GM12873 (cell line): ENCODE measurements around the gene CEP135.

Source experiments
- TF ChIP-seq, protein P1 (sequence below): IDR thresholded peaks from 2 replicates; pipeline ENCODE4 v1.5.1; 2012; ENCODE audit warnings: low read depth, mild to moderate bottlenecking, moderate library complexity, low read length, control low read depth; ENCODE audit not compliant: insufficient read depth; ENCODE audit errors: missing control alignments

CEP135 gene

GRCh38 chr4:56058555-56058954, 109.8 kb downstream of the CEP135 start:
- TF ChIP-seq, protein P1, sequence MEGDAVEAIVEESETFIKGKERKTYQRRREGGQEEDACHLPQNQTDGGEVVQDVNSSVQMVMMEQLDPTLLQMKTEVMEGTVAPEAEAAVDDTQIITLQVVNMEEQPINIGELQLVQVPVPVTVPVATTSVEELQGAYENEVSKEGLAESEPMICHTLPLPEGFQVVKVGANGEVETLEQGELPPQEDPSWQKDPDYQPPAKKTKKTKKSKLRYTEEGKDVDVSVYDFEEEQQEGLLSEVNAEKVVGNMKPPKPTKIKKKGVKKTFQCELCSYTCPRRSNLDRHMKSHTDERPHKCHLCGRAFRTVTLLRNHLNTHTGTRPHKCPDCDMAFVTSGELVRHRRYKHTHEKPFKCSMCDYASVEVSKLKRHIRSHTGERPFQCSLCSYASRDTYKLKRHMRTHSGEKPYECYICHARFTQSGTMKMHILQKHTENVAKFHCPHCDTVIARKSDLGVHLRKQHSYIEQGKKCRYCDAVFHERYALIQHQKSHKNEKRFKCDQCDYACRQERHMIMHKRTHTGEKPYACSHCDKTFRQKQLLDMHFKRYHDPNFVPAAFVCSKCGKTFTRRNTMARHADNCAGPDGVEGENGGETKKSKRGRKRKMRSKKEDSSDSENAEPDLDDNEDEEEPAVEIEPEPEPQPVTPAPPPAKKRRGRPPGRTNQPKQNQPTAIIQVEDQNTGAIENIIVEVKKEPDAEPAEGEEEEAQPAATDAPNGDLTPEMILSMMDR: no peak

GRCh38 chr4:56060036-56060435, 111.3 kb downstream of the CEP135 start:
- TF ChIP-seq, protein P1: no peak

- TF ChIP-seq, protein P1: no peak
These were observed 113.4 kb downstream of the CEP135 start for GRCh38 chr4:56062106-56062505.

- TF ChIP-seq, protein P1: no peak
These were observed 113.9 kb downstream of the CEP135 start for GRCh38 chr4:56062526-56063145.

DNA sequence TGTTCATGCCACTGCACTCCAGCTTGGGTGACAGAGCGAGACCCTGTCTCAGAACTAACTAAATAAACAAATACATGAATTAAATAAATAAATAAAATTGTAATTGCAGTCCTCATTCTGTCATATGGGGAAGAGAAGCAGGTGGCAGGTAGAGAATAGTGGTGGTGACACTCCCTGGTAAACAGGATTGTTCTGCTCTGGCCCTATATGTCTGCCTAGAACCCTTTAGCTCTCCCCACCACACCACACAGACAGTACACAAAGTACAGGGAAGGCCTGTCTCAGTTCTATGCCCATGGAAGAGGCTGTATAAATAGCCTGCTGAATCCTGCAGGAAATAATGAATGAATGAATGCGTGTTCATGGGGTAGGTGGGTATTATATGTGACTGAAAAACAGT, 117.7 kb downstream of the CEP135 start:
- TF ChIP-seq, protein P1: no peak

DNA sequence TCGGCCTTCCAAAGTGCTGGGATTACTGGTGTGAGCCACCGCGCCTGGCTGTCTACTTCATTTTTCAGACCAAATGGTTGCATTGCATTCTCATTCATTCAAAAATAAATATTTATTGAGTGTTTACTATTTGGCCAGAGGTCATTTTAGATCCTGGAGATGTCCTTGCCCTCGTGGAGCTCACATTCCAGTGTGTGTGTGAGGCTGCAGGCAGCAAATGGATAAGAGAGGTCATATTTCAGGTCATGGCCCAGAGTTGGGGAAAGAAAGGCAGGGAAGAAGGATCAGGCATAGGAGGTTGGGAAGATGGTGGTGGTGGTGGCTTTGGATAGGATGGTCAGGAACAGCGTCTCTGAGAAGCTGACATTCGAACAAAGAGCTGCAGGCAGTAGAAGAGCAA, 119.1 kb downstream of the CEP135 start:
- TF ChIP-seq, protein P1: no peak

- TF ChIP-seq, protein P1: no peak
These were observed 128.9 kb downstream of the CEP135 start for GRCh38 chr4:56077676-56078075.
